NCI-H1105 treated with DMSO at 0.1 percent for 48 hours (cell line): Measurements from ENCODE around the gene PLCD3.

Experiments
- DNase-seq: peaks from one replicate; lab custom pipeline; 2025; lab: John Stamatoyannopoulos, UW

The PLCD3 gene

DNA sequence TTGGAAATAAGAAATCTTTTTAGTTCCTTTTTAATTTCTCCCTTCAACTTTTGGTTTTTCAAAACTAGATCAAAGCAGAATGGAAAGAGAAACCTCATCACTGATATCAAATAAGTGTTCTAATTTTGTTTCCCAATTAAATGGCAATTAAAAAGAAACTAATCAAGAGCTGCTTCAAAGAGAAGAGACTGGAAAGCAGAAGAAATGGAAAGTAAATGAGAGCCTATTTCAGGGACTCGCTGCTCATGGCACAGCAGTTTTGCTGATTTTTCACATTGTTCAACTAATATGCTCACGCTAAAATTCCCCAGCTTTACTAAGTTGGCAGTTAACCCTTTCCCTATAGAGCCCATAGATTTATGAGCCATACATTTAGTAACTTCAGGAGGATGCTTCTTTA, 64.7 kb downstream of the PLCD3 start:
- no peak for DNase-seq

DNA sequence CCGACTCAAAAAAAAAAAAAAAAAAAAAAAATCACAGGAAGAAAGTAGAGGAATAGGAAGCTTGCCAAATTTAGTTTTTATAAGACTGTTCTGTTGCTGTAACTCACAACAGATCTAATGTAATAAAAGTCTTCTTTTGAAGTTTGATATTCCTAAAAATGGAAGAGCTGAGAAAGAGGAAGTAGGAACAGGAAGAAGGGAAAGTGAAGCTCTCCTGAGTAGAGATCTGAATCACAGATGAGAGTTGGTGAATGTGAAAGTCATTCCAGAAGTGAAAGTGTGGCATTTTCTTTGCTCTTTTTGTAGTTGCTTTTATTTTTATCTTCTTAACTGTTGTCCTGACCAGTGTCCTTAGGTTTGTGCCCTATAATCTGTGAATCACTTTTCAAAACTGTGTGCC, 69.1 kb downstream of the PLCD3 start:
- no peak for DNase-seq

DNA sequence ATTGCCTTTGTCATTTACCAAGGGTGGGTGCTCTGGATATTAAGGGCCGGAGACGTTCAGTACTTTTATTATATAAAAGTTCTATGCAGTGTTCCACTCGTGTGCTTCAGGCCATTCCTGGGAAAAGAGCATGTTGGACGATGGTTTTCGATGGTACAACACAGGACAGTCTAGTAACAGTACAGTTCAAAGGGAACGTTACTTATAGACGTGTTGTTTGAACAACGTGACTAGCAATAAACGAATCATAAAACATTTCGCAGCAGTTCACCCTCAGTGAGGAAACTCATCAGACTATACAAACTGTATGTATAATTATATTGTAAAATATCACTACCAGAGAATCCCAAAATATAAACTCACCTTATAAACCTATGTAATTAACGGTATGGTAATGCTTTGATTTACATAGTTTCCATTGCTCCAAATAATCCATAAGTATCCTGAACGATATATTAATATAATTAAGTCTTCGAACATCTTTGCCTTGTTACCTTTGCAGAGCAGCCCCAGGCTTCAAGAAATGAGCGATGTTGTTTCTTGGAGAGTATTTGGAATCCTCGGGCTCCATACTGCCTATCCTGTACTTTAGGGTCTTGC, 70.6 kb downstream of the PLCD3 start:
- no peak for DNase-seq

DNA sequence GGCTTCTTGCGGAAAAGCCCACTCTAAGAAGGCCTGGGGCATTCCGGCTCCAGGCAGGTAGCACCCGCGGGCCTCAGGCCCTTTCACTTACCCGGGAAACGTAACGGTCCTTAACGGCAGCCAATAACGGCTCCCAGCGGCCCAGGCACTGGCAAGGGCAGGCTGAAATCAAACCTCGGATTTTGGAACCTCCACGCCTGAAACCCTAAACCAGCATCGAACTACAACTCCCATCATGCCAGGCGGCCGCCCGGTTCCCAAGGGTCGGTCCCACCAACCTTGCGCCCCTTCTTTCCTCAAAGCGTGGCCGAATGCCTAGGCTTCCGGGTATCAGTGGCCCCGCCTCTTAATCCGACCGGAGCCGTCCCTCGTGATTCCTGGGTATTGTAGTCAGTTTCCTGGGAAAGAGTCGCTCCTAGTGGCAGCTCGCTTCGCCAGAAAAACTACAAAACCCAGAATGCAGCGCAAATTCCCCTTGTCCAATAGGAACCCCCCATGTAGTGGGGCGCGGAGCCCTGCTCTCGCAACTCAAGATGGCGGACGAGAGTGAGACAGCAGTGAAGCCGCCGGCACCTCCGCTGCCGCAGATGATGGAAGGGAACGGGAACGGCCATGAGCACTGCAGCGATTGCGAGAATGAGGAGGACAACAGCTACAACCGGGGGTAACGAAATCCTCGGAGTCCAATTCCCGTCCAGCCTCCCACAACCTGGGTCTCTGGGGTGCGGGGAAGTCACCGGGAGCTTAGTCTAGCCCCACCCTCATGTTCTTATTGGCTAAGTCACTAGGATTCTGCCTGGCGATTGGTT, 71.3 kb downstream of the PLCD3 start, which contains the start of gene NMT1:
Gene NMT1 (plus strand): TSS at position 521 of the 809 bp plus-strand sequence. CDS start 13 bp downstream, at position 534.
- DNase-seq: peak; percentile 99

DNA sequence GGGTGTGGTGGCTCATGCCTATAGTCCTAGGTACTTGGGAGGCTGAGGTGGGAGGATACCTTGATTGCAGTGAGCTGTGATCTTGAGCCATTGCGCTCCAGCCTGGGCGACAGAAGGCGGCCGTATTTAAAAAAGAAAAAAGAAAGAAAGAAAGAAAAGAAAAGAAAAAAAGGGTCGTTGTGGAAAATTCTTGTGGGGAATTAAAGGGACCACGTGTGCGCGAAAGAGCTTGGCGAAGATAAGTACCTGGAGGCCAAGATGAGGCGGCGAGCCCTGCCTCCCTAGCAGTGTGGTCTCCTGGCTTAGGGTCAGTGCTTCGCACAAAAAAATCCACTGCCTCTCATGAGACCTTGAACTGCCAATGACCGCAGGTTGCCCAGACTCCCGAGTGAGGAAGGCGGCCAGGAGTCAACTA, 71.9 kb downstream of the PLCD3 start:
- no peak for DNase-seq
